Transverse colon (tissue), 3 donors: ENCODE data around the gene C16orf92.

Source experiments
- POLR2A ChIP-seq: fragments of 450-650 bp; IDR thresholded peaks from one replicate; pipeline ENCODE4 v1.6.1; 2016; ENCODE audit warnings: antibody characterized with exemption, mild to moderate bottlenecking, moderate library complexity
- TF ChIP-seq, protein P1 (sequence below), 5 experiments: fragments of 200-600 bp in 3 of 5; fragments of 450-650 bp in 2 of 5; sonication (generic) in 3 of 5; IDR thresholded peaks; 1 replicate in 2 of 5; 2 replicates in 3 of 5; pipeline ENCODE4 v1.5.1; 2016 to 2017; ENCODE audit warnings: antibody characterized with exemption in 5 of 5, inconsistent platforms in 3 of 5, mild to moderate bottlenecking in 2 of 5, moderate library complexity in 1 of 5

GRCh38 chr16:30031477-30031918, 8.5 kb downstream of the C16orf92 start:
- TF ChIP-seq, protein P1, sequence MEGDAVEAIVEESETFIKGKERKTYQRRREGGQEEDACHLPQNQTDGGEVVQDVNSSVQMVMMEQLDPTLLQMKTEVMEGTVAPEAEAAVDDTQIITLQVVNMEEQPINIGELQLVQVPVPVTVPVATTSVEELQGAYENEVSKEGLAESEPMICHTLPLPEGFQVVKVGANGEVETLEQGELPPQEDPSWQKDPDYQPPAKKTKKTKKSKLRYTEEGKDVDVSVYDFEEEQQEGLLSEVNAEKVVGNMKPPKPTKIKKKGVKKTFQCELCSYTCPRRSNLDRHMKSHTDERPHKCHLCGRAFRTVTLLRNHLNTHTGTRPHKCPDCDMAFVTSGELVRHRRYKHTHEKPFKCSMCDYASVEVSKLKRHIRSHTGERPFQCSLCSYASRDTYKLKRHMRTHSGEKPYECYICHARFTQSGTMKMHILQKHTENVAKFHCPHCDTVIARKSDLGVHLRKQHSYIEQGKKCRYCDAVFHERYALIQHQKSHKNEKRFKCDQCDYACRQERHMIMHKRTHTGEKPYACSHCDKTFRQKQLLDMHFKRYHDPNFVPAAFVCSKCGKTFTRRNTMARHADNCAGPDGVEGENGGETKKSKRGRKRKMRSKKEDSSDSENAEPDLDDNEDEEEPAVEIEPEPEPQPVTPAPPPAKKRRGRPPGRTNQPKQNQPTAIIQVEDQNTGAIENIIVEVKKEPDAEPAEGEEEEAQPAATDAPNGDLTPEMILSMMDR (IDR thresholded peaks at IDR 0.05): no peak
- TF ChIP-seq POLR2A: no peak
